Activated T-cell treated with anti-CD3 and anti-CD28 coated beads, Interleukin-2, amount 50 U/mL, for 1 hour (primary cell): ENCODE data around the gene EDNRA.

ENCODE experiments used
- DNase-seq: peaks from one replicate; pipeline ENCODE4 v3.0.0-alpha.2; 2020

EDNRA gene

DNA sequence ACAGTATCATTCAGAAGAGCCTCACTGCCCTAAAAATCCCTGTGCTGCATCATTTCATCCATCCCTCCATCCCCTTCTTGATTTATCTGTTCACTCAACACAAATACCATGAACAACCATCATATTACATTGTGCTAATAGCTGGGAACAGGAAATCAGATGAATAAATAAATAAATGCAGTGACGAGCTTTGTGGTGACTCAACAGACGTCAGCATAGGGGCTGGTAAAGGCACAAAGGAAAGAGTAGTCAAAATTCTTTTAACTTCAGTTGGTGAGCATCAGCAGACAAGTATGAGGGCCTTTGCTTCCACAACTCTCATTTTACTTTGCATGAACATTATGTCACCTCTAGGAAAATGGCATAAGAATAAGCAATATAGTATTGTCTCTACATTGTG lies 65.5 kb downstream of the EDNRA start:
- DNase-seq, result no peak

DNA sequence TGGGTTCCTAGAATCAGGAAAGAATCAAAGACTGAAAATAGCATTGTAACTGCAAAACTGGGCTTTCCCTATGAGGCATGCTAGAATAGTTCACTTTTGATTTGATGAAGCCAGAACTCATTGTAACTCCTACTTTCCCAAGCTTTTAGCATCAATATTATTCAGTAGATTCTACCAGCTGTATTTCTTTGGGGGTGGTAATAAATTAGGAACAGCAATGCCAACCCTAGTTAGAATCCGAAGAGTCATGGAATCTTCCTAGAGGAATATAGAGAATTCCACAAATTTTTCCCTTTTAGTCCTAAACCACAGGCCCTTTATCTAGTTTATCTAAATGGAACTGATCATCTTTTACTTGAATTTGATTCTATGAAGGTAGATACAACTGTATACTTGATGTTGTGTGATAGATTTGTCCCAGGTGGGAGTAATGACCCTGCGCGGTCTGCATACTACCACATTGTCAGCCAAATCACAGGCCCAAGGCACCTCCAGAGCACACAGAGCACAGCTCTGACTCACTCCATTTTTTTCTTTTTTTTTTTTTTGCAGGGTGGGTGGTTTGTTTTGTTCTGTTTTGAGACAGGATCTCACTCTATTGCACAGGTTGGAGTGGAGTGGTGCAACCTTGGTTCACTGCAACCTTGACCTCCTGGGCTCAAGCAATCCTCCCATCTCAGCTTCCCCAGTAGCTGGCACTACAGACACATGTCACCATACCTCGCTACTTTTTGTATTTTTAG lies 66.6 kb downstream of the EDNRA start:
- no peak for DNase-seq

DNA sequence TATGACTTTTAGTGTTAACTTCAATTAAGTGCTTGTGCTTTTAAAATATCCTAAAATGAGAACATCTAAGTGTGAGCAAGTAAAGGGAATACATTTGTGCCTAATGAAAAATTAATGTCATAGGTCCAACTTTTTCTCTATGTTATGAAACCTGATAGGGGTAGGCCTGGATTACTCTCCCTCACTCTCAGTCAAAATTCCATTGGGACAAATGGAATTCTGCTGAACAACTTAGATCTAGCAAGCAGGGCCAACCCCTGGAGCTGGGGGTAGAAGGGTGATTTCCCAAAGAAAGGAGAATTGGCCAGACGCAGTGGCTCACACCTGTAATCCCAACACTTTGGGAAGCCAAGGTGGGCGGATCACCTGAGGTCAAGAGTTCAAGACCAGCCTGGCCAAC lies 67.4 kb downstream of the EDNRA start:
- DNase-seq, result no peak

DNA sequence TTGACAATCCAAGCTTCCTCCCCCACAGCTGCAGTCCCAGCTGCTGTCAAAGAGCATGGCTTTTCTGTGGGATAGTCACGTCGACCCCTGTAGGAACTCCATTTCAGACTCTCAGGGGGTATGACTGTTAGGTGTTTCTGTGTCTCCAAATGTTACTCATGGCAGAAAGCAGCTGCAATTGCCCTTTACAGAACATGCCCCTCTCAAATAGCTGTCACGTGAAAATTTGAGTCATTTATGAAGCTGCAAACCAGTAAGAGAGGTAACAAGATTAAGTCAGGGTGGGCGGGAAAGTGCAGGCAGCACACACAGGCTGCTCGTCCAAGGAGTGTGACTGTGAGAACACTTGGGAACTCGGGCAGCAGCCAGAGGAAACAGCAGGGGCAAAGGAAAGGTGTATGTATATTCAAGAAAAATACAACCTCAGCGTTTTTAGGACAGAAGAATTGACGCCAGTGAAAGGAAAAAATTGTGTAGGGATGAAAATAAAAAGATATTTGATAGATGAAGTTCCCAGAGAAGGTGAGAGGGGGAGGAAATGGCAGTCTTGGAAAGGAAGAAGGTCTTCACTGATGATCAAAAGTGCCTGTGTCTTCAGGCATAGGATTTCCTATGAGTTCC lies 69.8 kb downstream of the EDNRA start:
- no peak for DNase-seq

DNA sequence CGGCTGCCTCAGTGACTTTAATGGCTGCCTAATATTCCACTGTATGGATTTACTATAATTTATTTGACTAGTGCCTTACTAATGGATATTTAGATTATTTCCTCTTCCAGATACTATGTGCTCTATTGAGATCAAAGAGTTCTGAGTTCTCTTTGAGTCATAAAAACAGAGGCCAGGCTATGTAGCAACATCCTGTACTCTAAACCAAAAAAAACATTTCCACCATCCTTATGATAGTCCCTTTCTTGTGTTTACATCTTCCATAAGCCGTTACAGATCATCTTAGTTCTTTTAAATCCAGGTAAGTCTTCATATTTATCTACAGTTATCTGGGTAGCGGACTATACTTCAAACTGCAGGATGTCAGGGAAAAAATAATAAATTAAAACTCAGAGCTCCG lies 79.7 kb downstream of the EDNRA start:
- DNase-seq, result no peak

DNA sequence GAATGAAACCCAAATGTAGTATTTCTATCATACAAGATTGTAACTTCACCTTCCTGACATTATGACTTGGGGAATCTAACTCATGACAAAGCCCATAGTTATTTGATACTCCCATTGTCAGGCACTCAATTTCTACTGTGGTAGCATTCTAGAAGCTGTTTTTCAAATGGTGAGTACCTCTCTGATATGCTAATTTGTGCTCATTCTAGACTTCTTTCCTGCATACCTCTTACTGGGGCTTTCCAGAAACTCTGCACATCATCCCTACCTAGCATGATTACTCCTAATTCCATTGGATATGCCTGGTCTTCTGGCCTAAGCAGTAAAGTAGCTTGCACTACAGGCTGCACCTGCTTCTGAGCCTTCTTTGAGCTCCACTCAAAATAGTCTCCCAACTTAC lies 85.9 kb downstream of the EDNRA start:
- DNase-seq, result no peak

DNA sequence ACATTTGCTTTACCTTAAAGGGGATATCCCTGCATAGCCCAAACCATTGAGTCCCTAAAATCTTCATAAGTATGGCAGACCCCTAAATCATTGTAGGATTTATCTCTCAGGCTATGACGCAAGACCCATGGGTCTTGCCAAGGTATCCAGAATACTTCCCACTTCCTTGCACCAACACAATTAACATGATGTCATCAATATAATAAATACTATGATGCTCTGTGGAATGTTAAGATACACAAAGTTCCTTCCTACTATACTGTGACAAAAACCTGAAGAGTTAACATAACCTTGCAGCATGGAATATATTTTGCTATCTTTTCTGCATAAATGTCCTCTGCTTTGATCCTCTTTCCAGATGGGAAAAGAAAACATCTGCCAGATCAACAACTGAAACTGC lies 86.4 kb downstream of the EDNRA start:
- no peak for DNase-seq

DNA sequence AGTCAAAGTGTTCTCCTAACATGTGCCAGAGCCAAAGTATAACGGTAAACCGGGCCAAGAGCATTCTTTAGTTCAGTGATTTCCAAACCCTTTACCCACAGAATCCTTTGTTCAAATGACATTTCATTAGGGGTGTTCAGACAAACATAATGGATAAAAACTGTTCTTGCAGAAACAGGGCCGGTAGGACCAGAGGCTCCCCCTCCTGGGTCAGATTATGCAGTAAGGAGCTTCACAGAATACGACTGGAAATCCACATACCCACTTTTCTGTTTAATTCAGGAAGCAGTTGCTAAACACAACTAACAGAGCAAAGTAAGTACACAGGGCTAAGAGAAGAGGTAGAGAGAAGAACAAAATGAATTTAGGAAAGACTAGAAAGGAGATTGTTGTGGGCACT lies 89.7 kb downstream of the EDNRA start:
- no peak for DNase-seq

DNA sequence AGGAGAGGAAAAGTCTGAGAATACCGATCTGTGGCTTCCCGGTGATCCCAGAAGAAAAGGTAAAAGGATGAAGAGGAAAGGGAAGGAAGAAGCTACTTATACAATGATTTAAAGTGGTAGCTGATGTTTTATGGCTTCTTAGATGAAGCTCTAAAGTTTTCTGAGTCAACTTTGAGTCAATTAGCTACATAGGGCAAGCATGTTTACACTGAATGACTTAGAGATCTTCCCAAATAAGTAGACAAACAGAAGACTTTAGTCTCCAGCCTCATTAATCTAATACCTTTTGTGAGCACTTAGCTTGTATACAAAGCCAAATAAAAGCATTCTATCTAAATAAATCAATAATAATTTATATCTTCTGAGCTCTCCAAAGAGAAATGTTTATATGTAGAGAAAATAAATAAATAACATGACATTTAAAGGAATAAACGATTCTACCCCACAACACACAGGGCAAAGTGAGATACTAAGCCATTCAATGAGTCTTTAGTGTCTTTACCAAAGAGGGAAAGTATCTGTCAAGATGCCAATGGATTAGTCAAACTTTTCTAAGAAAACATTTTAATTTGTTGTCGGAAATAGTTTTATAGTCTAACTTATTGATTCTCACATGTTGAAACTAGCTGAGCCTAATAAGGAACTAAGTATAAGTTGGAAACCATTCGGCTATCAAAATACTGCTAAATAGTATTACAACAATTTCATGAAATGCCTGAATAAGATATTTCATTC lies 90.3 kb downstream of the EDNRA start:
- no peak for DNase-seq

DNA sequence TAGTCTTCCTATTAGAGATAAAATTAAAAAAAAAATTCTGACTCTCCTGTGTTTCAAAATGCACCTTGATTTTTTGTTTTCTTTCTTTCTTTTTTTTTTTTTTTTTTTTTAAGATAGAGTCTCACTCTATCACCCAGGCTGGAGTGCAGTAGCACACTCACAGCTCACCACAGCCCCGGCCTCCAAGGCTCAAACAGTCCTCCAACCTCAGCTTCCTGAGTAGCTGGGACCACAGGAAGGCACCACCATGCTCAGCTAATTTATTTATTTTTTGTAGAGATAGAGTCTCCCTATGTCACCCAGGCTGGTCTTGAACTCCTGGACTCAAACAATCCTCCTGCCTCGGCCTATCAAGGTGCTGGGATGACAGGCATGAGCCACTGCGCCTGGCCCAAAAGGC lies 95.2 kb downstream of the EDNRA start:
- DNase-seq, result no peak

DNA sequence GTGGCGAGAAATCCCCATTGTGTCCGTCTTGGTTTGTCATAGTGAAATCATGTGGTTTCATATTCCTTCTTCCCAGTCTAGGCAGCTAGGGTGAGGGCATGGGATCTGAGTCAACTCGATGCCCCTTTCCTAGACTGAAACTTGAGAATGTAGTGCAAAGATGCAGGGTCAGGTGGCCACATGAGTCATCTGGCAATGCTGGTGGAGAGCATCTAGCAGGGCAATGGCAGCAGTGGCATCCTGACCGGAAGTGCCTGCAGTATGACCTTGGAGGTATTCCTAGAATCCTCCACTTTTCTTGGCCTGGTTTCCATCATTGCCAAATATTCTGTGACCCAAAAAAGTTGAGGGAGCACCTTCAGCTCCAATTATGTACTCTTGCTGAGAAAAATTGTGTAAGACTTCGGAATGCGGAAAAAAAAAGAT lies 97.2 kb downstream of the EDNRA start:
- DNase-seq, result no peak

DNA sequence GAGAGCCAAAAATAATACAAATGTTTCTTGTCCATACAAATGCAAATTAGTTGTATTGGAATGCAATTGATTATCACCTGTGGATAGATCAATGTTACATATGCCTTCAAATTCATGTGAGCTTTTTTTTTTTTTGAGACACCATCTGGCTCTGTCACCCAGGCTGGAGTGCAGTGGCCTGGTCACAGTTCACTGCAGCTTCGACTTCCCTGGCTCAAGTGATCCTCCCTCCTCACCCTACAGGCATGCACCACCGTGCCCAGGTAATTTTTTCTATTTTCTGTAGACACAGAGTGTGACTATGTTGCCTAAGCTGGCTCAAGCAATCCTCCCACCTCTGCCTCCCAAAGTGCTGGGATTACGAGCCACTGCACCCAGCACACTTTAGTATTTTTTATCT lies 97.7 kb downstream of the EDNRA start:
- DNase-seq, result no peak

DNA sequence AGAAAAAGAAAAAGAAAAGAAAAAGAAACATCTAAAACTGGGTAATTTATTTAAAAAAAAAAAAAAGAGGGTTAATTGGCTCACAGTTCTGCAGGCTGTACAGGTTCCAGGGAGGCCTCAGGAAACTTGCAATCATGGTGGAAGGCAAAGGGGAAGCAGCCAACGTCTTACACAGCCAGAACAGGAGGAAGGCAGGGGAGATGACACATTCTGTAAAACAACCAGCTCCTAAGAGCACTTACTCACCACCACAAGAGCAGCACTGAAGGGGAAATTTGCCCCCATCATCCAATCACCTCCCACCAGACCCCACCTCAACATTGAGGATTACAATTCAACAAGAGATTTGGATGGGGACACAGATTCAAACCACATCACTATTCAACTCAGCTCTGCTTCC lies 99.5 kb downstream of the EDNRA start:
- no peak for DNase-seq

DNA sequence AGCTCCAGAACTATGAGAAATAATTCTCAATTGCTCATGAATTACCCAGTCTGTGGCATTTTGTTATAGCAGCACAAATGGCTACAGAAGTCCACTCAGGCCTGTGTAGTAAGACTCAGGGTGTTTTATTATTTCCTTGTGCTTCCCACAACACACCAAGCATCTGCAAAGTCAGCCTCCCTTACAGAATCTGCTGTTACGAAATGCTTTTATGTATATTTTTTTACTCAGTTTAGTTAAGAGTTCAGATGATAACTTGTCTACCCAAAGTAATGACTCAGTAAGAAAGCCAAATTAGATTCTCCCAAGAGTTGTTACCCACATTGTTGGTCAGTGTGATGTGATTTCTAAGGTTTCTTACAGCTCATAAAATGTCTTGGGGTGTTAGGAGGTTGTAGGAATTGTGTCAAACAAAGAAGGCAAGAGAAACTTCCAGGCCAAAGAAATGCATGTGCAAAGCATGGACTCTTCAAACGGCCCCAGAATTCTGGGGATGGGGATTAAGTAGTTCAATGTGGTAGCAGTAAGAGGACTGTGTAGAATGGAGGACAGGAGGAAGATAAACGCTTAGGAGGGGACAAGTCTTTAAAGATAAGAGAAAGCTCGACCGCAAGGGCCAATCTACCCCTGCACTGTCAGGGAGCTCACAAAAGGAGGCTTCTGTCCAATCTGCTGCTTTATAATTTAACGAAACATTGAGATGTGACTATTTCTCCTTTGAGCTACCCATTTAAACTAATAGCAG lies 100.9 kb downstream of the EDNRA start:
- no peak for DNase-seq

DNA sequence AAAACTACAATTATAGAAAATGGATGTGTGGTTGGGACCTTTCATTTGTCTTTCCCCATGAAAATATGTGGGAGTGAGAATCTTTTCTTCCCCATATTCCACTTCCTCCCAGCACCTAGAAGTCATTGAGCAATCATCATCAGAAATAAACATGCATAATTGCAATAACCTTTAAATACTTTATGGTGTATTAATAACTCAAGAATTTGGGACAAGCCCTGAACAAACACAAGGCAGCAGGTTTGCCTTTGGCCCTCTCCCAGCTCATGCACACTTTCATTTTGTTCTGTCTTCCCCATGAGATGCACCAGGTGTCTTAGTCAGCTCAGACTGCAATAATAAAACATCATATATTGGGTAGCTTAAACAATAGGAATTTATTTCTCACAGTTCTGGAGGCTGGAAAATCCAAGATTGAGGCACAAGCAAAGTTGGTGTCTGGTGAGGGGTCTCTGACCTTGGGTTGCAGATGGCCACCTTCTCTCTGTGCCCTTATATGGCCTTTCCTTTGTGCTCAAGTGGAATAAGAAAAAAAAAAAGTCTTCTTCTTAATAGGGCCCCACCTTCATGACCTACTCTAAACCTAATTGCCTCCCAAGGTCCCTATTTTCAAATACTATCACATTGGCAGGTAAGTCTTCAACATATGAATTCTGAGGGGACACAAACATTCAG lies 101.6 kb downstream of the EDNRA start:
- DNase-seq, result no peak

DNA sequence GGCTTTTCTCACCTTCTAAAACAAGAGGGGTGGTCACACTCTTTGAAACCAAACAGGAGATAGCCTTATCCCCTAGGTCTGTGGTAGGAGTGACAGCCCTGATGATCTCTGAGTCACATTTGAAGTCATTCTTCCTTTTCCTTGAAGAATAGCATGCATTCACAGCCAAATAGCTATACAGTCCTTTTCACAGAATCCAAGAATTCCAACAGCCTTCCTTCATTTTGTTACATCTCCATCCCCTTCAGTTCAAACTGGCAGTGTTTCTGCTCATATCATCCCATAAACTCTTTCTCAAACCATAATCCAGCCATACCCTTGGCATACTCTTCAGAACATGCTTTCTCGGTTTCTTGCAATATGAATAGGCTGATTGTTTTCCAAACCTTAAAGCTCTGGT lies 103.0 kb downstream of the EDNRA start:
- DNase-seq, result no peak

DNA sequence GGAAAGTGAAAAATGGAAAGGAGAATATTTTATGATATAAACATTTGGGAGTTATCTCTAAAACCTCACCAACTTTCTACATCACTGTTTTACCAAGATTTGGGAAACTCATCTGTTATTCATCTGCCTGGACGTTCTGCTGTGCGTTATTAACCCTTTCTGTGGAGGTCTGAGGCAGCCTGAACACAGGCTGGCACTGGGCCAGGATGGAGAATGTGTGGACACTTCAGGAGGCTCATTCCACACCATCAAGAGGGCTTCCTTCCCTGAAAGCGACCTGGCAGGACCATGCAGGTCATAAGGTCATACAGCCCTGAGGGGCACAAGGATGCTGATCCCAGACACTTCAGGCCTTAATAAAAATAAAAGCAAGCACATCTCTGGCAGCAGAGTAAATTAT lies 105.1 kb downstream of the EDNRA start:
- no peak for DNase-seq

DNA sequence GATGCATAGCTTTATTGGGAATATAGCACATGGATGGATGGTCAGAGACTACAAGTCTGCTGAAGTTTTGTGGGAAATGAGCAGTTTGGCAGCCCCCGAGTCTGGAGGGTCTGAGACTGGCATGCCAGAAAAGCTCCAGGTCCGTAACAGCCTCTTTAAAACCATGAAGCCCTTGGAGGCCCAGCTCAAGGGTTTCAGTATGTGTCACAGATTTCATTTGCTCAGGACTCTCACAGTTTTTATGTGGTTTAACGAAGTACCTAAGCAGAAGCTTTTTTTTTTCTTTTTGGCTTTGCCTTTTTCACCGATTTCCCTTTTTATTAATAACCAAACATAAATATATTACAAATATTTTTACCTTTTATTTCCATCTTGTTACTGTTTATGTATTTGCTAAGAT lies 105.7 kb downstream of the EDNRA start:
- no peak for DNase-seq

DNA sequence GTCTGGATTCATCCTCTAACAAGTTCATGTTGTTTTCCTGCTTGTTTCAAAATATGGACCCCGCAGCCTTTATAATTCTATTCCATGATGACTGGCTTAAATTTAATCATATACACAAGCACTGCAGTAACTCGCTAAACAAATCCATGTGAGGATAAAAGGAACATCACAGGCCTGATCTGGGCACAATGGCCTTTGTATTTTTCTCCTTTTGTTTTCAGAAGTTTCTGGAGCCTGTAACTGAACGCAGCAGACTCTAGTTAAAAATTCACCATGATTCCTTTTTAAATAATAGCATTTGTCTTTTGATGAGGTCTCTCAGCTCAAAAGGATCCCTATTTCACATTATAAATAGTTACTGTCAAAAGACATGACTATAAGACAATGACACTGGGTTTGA lies 106.1 kb downstream of the EDNRA start:
- no peak for DNase-seq

DNA sequence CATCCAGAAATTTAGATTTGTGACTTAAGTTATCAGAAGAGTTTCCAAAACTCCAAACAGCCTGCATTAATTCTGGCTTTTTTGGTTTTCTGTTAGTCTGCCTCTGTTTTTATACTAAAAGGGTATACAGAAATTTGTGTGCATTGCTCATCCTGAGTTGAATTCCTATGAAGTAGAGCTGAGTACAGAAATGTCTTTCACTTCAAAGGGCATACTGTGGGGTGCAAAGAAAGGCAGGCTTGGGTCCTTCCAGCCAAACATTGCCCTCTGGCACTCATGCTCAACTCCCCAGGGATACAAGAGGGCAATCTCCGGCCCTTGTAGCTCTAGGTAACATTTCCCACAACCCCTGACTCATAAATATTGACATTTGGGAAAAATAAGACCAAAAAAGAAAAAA lies 108.7 kb downstream of the EDNRA start:
- no peak for DNase-seq

DNA sequence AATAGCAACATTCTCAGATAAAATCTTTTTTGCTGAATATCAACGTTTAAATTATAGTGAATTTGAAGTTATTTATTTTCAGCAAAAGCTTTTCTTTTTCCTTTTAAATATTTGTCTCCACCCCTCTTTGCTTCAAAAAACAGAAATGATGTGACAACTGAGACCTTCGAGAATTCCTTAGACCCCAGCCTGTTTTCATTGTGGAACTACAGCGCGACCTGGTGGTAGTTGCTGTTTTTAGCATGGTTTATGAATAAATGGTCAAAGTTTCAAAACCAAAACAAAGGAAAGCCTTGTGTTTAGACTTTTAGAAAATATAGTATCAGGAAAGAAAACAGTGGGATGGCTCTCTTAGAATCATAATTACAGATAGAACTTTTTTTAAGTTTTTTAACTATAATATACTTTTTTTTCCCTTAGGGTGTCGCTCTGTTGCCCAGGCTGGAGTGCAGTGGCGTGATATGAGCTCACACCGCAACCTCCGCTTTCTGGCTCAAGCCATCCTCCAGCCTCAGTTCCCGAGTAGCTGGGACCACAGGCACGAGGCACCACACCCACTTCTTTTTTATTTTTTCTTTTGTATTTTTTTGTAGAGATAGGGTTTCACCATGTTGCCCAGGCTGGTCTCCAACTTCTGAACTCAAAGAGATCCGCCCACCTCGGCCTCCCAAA lies 109.5 kb downstream of the EDNRA start:
- peak; percentile 33 for DNase-seq

DNA sequence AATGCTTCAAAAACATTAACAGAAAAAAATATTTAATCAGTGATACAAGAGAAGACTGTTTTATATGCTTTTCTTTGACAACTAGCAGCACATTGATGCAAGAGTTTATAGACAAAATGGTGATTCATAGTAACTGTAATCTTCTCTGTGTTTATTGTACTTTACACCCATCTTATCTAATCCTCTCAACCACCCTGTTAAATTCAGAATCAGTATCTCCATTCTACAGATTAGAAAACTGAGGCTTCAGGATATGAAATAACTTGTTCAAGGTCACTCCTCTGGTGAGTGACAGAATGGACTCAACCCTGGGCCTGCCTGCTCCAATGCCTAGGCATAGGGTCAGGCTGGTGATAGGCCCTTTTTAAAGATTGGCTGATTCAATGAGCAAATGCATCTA lies 110.2 kb downstream of the EDNRA start:
- no peak for DNase-seq
